CD14-positive monocyte (primary cell): ENCODE data around the gene ADD2. TPM values are rescaled to one million over a fixed set of nuclear protein-coding genes. Genes with fewer than 3 reads are reported as not detected.
A peak's percentile ranks its signal among the peaks of the same experiment; 100 is the strongest.

Experiments
- DNase-seq, 3 donors: peaks; one replicate each; pipeline ENCODE4 v3.0.0-alpha.2; 2011 to 2022
- H2AFZ ChIP-seq: 2 replicates; pipeline ENCODE4 v1.6.0; 2012; ENCODE audit warnings: mild to moderate bottlenecking, low read depth, low read length, inconsistent platforms; ENCODE audit not compliant: insufficient read depth, poor library complexity, severe bottlenecking
- H3K27ac ChIP-seq, 2 donors: 1 replicate in 1 of 2; 2 replicates in 1 of 2; pipeline ENCODE4 v1.5.1; 2012 to 2013; ENCODE audit warnings: low read length in 2 of 2, control low read depth in 1 of 2, inconsistent platforms in 1 of 2, low read depth in 1 of 2, mild to moderate bottlenecking in 1 of 2
- H3K27me3 ChIP-seq, 2 donors: one replicate each; pipeline versions ENCODE4 v1.6.0 to v1.6.1; 2011 to 2013; ENCODE audit warnings: low read length in 2 of 2; ENCODE audit not compliant: control insufficient read depth in 2 of 2, insufficient read depth in 2 of 2
- H3K36me3 ChIP-seq, 2 donors: replicated peaks in 1 of 2; 1 replicate in 1 of 2; 2 replicates in 1 of 2; pipeline versions ENCODE4 v1.5.1 to v1.6.1; 2012 to 2013; ENCODE audit warnings: low read length in 2 of 2, control low read depth in 1 of 2, inconsistent platforms in 1 of 2, mild to moderate bottlenecking in 1 of 2; ENCODE audit not compliant: insufficient read depth in 2 of 2, control insufficient read depth in 1 of 2
- H3K4me1 ChIP-seq, 2 donors: 1 replicate in 1 of 2; 2 replicates in 1 of 2; pipeline versions ENCODE4 v1.5.1 to v1.6.1; 2012 to 2013; ENCODE audit warnings: low read length in 2 of 2, control low read depth in 1 of 2, inconsistent platforms in 1 of 2, mild to moderate bottlenecking in 1 of 2, moderate library complexity in 1 of 2; ENCODE audit not compliant: insufficient read depth in 2 of 2, control insufficient read depth in 1 of 2
- H3K4me2 ChIP-seq: replicated peaks from 2 replicates; pipeline ENCODE3; 2012; ENCODE audit warnings: low read length, moderate library complexity, mild to moderate bottlenecking; ENCODE audit not compliant: poor library complexity, severe bottlenecking; ENCODE audit errors: extremely low read depth
- H3K4me3 ChIP-seq, 3 experiments: fragments of 200-600 bp in 1 of 3; sonication (generic) in 1 of 3; replicated peaks in 1 of 3; 1 replicate in 2 of 3; 2 replicates in 1 of 3; pipeline ENCODE4 v1.5.1; 2011 to 2013; ENCODE audit warnings: low read length in 3 of 3, mild to moderate bottlenecking in 3 of 3, control low read depth in 2 of 3, low read depth in 2 of 3, inconsistent platforms in 1 of 3, moderate library complexity in 1 of 3
- H3K79me2 ChIP-seq: 2 replicates; pipeline ENCODE4 v1.6.0; 2012; ENCODE audit warnings: mild to moderate bottlenecking, control low read depth, inconsistent platforms, low read length, moderate library complexity; ENCODE audit not compliant: insufficient read depth
- H3K9ac ChIP-seq: 2 replicates; pipeline ENCODE4 v1.6.0; 2017; ENCODE audit warnings: low read length, mild to moderate bottlenecking; ENCODE audit not compliant: insufficient read depth, poor library complexity, severe bottlenecking
- H3K9me3 ChIP-seq, 2 donors: replicated peaks in 1 of 2; 1 replicate in 1 of 2; 2 replicates in 1 of 2; pipeline versions ENCODE4 v1.5.1 to v1.6.1; 2012 to 2013; ENCODE audit warnings: low read length in 2 of 2, control low read depth in 1 of 2; ENCODE audit not compliant: control insufficient read depth in 1 of 2, insufficient read depth in 1 of 2
- H4K20me1 ChIP-seq: 2 replicates; pipeline ENCODE4 v1.6.0; 2012; ENCODE audit warnings: mild to moderate bottlenecking, low read length, control low read depth, moderate library complexity; ENCODE audit not compliant: insufficient read depth
- H3K27ac Mint-ChIP-seq, 7 donors: one replicate each; pipeline ENCODE4 v1.8.0; 2020; ENCODE audit warnings: mild to moderate bottlenecking in 7 of 7, mixed read lengths in 7 of 7, moderate library complexity in 6 of 7, inconsistent platforms in 2 of 7
- H3K27me3 Mint-ChIP-seq, 3 donors: one replicate each; pipeline ENCODE4 v1.8.0; 2021 to 2022; ENCODE audit warnings: low read depth in 3 of 3, mild to moderate bottlenecking in 3 of 3, mixed read lengths in 3 of 3, moderate library complexity in 3 of 3, inconsistent platforms in 1 of 3
- H3K36me3 Mint-ChIP-seq, 2 donors: one replicate each; pipeline ENCODE4 v1.8.0; 2020; ENCODE audit warnings: mixed read lengths in 2 of 2, inconsistent platforms in 1 of 2, mild to moderate bottlenecking in 1 of 2
- H3K4me1 Mint-ChIP-seq: one replicate; pipeline ENCODE4 v1.8.0; 2020; ENCODE audit warnings: mild to moderate bottlenecking, mixed read lengths
- H3K4me3 Mint-ChIP-seq, 2 donors: one replicate each; pipeline ENCODE4 v1.8.0; 2020; ENCODE audit warnings: mild to moderate bottlenecking in 2 of 2, mixed read lengths in 2 of 2, moderate library complexity in 1 of 2
- H3K9me3 Mint-ChIP-seq, 7 donors: one replicate each; pipeline ENCODE4 v1.8.0; 2020 to 2022; ENCODE audit warnings: mixed read lengths in 7 of 7, mild to moderate bottlenecking in 6 of 7, moderate library complexity in 6 of 7, inconsistent platforms in 2 of 7
- CTCF ChIP-seq: fragments of 200-600 bp; IDR thresholded peaks from one replicate; pipeline ENCODE4 v1.8.0; 2022; ENCODE audit warnings: antibody characterized with exemption, mild to moderate bottlenecking
- WGBS: methylation state at CpG from one replicate; pipeline ENCODE4 v1.1.5; 2013; ENCODE audit warnings: missing lambda C conversion rate; ENCODE audit not compliant: insufficient coverage; 5-methylcytosine and 5-hydroxymethylcytosine counted together
- intact Hi-C, 2 donors: fragments of 100-400 bp; cut with micrococcal nuclease; formaldehyde crosslinking; loops; one replicate each; pipeline versions ENCODE4 v1.15.0 to v1.15.1; 2023
- polyA plus RNA-seq, 3 donors: library from polyadenylated mRNA; depleted of rRNA in 1 of 3; unstranded in 2 of 3; stranded (reverse) in 1 of 3; fragments of 300-500 nt in 2 of 3; fragments of >200 nt in 1 of 3; fragmentation: Illumina TruSeq in 2 of 3; gene quantifications; 1 replicate in 2 of 3; 2 replicates in 1 of 3; pipeline ENCODE4 v1.2.3, GENCODE V29; 2012 to 2021

ADD2 gene
- polyA plus RNA-seq, 3 donors: 0.18 to 0.56 (median 0.26) TPM

GRCh38 chr2:70651727-70652126 lies 116.3 kb downstream of the ADD2 start:
- no peak overlapping the region for H3K27ac ChIP-seq
- peaks cover 6 to 12% of the 10 kb centered on the region in 2 donors for H3K27me3 ChIP-seq
- no peak overlapping the region for H3K9ac ChIP-seq
- H3K36me3 ChIP-seq: no peaks in the 10 kb centered on the region
- no peak overlapping the region for H2AFZ ChIP-seq
- no peaks in the 10 kb centered on the region for H3K9me3 ChIP-seq
- no peak overlapping the region for H3K27ac Mint-ChIP-seq
- DNase-seq: no peak
- no peaks in the 10 kb centered on the region for H4K20me1 ChIP-seq
- H3K4me1 Mint-ChIP-seq: peaks cover 12% of the 10 kb centered on the region
- no CpG with 5 or more reads among the region's 2 CpGs for WGBS
- H3K9me3 Mint-ChIP-seq: peaks cover 0 to 5% (median 0%) of the 10 kb centered on the region in 7 donors
- no peak overlapping the region for H3K4me2 ChIP-seq
- no peak overlapping the region for H3K4me3 ChIP-seq
- no peaks in the 10 kb centered on the region for H3K36me3 Mint-ChIP-seq
- peaks cover 15 to 29% (median 19%) of the 10 kb centered on the region in 3 donors for H3K27me3 Mint-ChIP-seq
- H3K4me1 ChIP-seq: peaks cover 4 to 13% of the 10 kb centered on the region in 2 donors
- TF ChIP-seq CTCF: no peak
- intact Hi-C loops: no loop called here
- no peak overlapping the region for H3K4me3 Mint-ChIP-seq
- no peaks in the 10 kb centered on the region for H3K79me2 ChIP-seq

GRCh38 chr2:70651014-70651413 lies 117.0 kb downstream of the ADD2 start:
- Histone ChIP-seq H3K4me2 (no peak overlapping the region), H3K36me3 (no peaks in the 10 kb centered on the region), H2AFZ (no peak overlapping the region), H3K4me1 (peaks cover 4 to 13% of the 10 kb centered on the region in 2 donors), H3K27ac (no peak overlapping the region), H3K79me2 (no peaks in the 10 kb centered on the region), H3K4me3 (no peak overlapping the region), H3K27me3 (peaks cover 6 to 12% of the 10 kb centered on the region in 2 donors), H4K20me1 (no peaks in the 10 kb centered on the region), H3K9ac (no peak overlapping the region), H3K9me3 (no peaks in the 10 kb centered on the region)
- no peak for DNase-seq
- peak overlapping the region in 1 of 2 donors; percentile 24 for H3K4me3 Mint-ChIP-seq
- H3K9me3 Mint-ChIP-seq: peaks cover 0 to 5% (median 0%) of the 10 kb centered on the region in 7 donors
- H3K4me1 Mint-ChIP-seq: peaks cover 12% of the 10 kb centered on the region
- no peaks in the 10 kb centered on the region for H3K36me3 Mint-ChIP-seq
- intact Hi-C loops: no loop called here
- TF ChIP-seq CTCF: no peak
- H3K27ac Mint-ChIP-seq: peak overlapping the region in 1 of 7 donors; percentile 58
- peaks cover 15 to 26% (median 16%) of the 10 kb centered on the region in 3 donors for H3K27me3 Mint-ChIP-seq
